ENCODE data around the gene GNAQ.

GRCh38 chr9:78010445-78010844 is 21.2 kb downstream of the GNAQ start:
- no peak for TF ChIP-seq POLR2A (IDR thresholded peaks at IDR 0.05)
- TF ChIP-seq CTCF (IDR thresholded peaks at IDR 0.05): no peak
